ENCODE measurements around the gene TMEM63C.

GRCh38 chr14:77265561-77266335 is 84.2 kb downstream of the TMEM63C start:
- no peak for TF ChIP-seq EP300 (IDR thresholded peaks at IDR 0.05; ENCODE audit: borderline replicate concordance)
- TF ChIP-seq RAD21 (IDR thresholded peaks at IDR 0.05; ENCODE audit: low read depth): no peak
- TF ChIP-seq, protein P1, sequence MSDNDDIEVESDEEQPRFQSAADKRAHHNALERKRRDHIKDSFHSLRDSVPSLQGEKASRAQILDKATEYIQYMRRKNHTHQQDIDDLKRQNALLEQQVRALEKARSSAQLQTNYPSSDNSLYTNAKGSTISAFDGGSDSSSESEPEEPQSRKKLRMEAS (IDR thresholded peaks at IDR 0.05): no peak
